AG04450 (cell line): ENCODE results near the gene CCDC6. TPM values are rescaled to one million over a fixed set of nuclear protein-coding genes. Genes with fewer than 3 reads are reported as not detected.
A peak's percentile ranks its signal among the peaks of the same experiment; 100 is the strongest.

Source experiments
- CTCF ChIA-PET: fragments of 300-600, 350-600 bp; formaldehyde crosslinking; extraction: SDS; loops from one replicate; lab custom pipeline; 2022; ENCODE audit warnings: antibody characterized with exemption, inconsistent platforms; lab: Charles Lee
- POLR2A ChIA-PET: fragments of 350-600 bp; formaldehyde crosslinking; extraction: SDS; loops from one replicate; lab custom pipeline; 2021; ENCODE audit warnings: antibody characterized with exemption, inconsistent platforms; lab: Yijun Ruan, JAX
- DNase-seq: peaks from one replicate; pipeline ENCODE4 v3.0.0-alpha.2; 2011; ENCODE audit warnings: low read depth, low spot score
- H3K27ac ChIP-seq: one replicate; pipeline ENCODE4 v1.5.1; 2012; ENCODE audit warnings: low read depth, low read length, control low read depth
- H3K27me3 ChIP-seq: one replicate; pipeline ENCODE4 v1.6.0; 2012; ENCODE audit warnings: low read length; ENCODE audit not compliant: control insufficient read depth, insufficient read depth
- H3K4me3 ChIP-seq: 2 replicates; pipeline ENCODE4 v1.5.1; 2011; ENCODE audit warnings: mild to moderate bottlenecking, low read depth, low read length, control low read depth
- H3K9me3 ChIP-seq: 2 replicates; pipeline ENCODE4 v1.5.1; 2012; ENCODE audit warnings: low read length; ENCODE audit not compliant: control insufficient read depth, insufficient read depth
- polyA plus RNA-seq: library from polyadenylated mRNA; depleted of rRNA; stranded (reverse); fragments of >200 nt; gene quantifications from 2 replicates; pipeline ENCODE4 v1.2.3, GENCODE V29; 2011
- TF ChIP-seq, protein P1 (sequence below): IDR thresholded peaks from 2 replicates; pipeline ENCODE4 v1.5.1; 2011; ENCODE audit warnings: low read depth, low read length, control low read depth, inconsistent platforms

The CCDC6 gene
- polyA plus RNA-seq, 1 experiment, result 51.1 TPM

DNA sequence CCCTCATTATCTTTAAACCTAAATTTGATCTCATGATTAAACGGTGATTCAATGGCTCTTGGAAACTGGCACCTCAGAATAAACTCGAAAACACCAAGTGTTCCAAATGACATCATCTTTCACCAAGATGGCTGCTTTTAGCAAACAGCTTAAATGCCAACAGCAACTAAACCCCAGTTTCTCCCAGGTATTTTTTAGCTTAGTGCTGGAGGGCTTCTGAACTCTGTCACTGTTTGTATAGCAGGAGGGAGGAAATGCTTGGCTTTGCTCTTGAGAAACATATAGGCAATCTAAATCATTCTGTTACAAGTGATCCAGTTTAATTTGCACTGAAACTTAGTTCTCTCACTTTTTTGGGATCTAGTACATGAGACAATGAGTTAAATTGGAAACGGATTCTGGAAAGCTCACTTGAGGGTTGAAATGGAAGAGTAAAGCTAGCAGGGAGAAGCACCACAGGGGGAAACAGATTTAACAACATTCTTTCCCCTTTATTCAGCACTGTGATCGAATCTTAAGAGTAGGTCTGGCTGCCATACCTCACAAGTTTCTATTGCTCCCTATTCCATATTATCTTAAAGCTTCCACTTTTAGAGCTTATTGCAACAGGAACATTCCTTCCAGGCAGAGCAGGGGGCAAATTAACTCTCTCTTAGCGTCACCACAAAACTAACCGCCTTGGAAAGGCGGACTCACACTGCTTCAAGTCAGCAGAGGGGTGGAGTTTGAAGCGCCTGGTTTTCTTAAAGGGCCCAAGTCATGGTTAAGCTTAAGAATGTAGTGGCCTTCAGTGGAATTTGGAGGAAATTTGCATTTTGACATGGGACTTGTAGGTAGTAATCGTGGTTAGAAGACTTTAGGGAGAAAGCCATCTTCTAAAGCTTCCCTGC lies 1.8 kb upstream of the CCDC6 start:
- H3K27me3 ChIP-seq, result no peaks in the 10 kb centered on the region
- ChIA-PET POLR2A (no interaction called here), CTCF (interaction anchor here (0.8 to 5.3 kb wide), 13 partner anchors 10 to 668 kb away, joined by 3 to 58 read pairs (median 3); no protein-coding TSS in a partner anchor)

DNA sequence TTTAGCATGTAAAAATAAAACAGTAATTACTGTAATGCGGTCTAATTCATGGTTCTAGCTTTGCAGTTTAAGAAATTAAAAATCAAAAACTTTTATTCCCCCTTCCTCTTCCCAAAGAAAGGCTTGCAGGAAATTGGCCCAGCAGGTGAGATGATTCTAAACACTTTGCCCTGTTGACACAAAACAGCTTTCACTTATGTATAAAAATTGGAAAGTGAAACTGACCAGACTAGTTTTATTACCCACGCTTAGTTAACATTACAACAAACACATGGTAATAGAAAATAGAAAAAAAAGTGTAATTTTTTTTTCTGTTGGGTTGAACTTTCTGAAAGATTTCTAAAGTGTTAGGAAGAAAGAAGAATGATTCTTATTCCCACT lies 1.2 kb upstream of the CCDC6 start:
- Histone ChIP-seq H3K27me3 (no peaks in the 10 kb centered on the region), H3K27ac (no peak overlapping the region), H3K9me3 (peaks cover 2% of the 10 kb centered on the region; the same call in 1 of the 2 replicates), H3K4me3 (no peak overlapping the region; the same call in 1 of the 2 replicates)
- CTCF ChIA-PET, result interaction anchor here (0.9 to 5.3 kb wide), 8 partner anchors 10 to 285 kb away, joined by 3 to 58 read pairs (median 3); no protein-coding TSS in a partner anchor
- POLR2A ChIA-PET, result no interaction called here
- TF ChIP-seq, protein P1, sequence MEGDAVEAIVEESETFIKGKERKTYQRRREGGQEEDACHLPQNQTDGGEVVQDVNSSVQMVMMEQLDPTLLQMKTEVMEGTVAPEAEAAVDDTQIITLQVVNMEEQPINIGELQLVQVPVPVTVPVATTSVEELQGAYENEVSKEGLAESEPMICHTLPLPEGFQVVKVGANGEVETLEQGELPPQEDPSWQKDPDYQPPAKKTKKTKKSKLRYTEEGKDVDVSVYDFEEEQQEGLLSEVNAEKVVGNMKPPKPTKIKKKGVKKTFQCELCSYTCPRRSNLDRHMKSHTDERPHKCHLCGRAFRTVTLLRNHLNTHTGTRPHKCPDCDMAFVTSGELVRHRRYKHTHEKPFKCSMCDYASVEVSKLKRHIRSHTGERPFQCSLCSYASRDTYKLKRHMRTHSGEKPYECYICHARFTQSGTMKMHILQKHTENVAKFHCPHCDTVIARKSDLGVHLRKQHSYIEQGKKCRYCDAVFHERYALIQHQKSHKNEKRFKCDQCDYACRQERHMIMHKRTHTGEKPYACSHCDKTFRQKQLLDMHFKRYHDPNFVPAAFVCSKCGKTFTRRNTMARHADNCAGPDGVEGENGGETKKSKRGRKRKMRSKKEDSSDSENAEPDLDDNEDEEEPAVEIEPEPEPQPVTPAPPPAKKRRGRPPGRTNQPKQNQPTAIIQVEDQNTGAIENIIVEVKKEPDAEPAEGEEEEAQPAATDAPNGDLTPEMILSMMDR, result no peak
- no peak for DNase-seq

More for the DNA sequence above, 1.8 kb upstream of the CCDC6 start:
- H3K4me3 ChIP-seq, result peak overlapping the region; percentile 58
- H3K9me3 ChIP-seq, result peaks cover 2% of the 10 kb centered on the region; the same call in 1 of the 2 replicates
- H3K27ac ChIP-seq, result peak overlapping the region; percentile 86
- TF ChIP-seq, protein P1, result no peak
- peak; percentile 63 for DNase-seq

DNA sequence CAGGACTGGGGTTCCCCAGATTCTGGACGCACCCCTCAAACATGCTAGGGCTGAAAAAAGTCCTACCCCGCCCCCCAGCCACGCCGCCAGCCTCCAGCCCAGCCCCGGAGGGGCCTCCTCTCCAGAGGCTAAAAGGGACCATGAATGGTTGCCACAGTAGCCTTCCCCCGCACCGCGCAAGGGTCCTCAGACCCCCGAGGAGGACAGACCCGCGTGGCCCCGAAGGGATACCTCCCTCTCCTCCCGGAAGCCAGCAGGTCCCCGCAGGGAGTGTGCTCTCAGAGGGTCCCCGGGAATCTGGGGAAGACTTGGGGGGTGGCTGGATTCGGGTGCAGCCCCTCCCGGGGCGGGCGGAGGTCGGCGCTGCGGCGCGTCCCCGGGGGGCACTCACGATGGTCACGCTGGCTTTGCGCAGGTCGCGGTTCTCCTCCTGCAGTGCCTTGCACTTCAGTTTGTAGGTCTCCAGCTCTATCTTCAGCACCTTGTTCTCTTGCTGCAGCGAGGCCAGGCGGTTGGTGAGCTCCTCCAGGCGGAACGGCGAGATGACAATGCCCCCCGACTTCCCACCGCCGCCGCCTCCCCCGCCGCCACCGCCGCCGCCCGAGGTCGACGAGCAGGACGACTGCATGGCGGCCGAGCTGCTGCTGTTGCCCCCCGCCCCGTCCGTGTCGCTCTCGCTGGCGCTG lies 482 bp downstream of the CCDC6 start:
- no peak for DNase-seq
- peak overlapping the region; percentile 53 for H3K27ac ChIP-seq
- ChIA-PET POLR2A (interaction anchor here (0.7 to 2.2 kb wide), 10 partner anchors 10 to 523 kb away, joined by 3 to 16 read pairs (median 4); no protein-coding TSS in a partner anchor), CTCF (interaction anchor here (0.6 to 5.3 kb wide), 21 partner anchors 8 to 528 kb away, joined by 3 to 58 read pairs (median 4); no protein-coding TSS in a partner anchor)
- TF ChIP-seq, protein P1, result no peak
- H3K27me3 ChIP-seq, result no peaks in the 10 kb centered on the region
- peak overlapping the region; percentile 92 for H3K4me3 ChIP-seq
- H3K9me3 ChIP-seq, result peaks cover 2% of the 10 kb centered on the region; the same call in 1 of the 2 replicates

DNA sequence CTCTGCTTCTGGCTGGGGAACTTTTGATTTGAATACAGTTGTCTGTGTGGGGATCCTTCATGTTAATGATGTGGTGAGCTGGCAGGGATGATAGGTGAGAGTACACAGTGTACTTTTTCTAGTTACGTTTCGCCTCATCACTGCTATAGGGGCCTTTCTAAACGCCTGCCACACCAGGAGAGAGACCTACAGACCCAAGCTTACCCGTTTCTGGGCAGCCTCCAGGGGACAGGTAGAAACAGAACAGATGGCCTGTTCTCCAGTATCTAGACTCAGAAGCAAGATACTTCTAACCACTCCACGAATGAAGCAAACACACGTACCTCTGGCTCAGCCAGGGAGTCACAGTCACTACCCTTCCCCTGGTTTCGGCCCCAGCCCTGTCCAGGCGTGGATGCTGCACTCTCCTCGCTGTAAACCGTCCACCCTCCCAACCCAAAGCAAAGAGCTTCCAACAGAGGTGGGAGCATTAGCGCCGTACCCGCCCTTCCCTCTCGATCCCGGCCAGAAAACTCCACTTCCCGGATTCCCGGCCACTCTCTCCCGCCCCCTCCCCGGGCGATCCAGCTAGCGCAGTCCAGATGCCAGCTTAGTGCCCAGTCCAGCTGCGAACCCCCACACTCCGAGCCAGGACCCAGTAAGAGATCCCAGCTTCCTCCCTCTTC lies 1.2 kb downstream of the CCDC6 start:
- ChIA-PET POLR2A (interaction anchor here (0.7 to 2.2 kb wide), 5 partner anchors 12 to 34 kb away, joined by 3 to 16 read pairs (median 6); no protein-coding TSS in a partner anchor), CTCF (interaction anchor here (0.6 to 5.3 kb wide), 10 partner anchors 8 to 528 kb away, joined by 3 to 58 read pairs (median 4); no protein-coding TSS in a partner anchor)
- Histone ChIP-seq H3K9me3 (peaks cover 2% of the 10 kb centered on the region; the same call in 1 of the 2 replicates), H3K27ac (peak overlapping the region; percentile 53), H3K4me3 (peak overlapping the region; percentile 92), H3K27me3 (no peaks in the 10 kb centered on the region)
- DNase-seq, result no peak
- TF ChIP-seq, protein P1, result peak; percentile 9; the same call in 1 of the 2 replicates
